IMR-90 (cell line): ENCODE measurements around the gene SPDYC. TPM values are rescaled to one million over a fixed set of nuclear protein-coding genes. Genes with fewer than 3 reads are reported as not detected.

ENCODE experiments used
- ATAC-seq: fragments of 200-7000 bp; cut with Tn5 transposase; 2 replicates; pipeline ENCODE4 v1.9.1; 2020; ENCODE audit warnings: low read depth, mild to moderate bottlenecking, moderate library complexity
- BruUV-seq: library from RNA; stranded (reverse); fragments of 400-500 nt; replicated peaks from 2 replicates; lab custom pipeline; 2021; lab: Mats Ljungman, UMichigan
- CTCF ChIA-PET: fragments of 300-600 bp; formaldehyde crosslinking; extraction: SDS; loops from one replicate; lab custom pipeline; 2021; ENCODE audit warnings: antibody characterized with exemption; lab: Yijun Ruan, JAX
- POLR2A ChIA-PET: fragments of 300-600 bp; sonication (Branson Sonifier 250); formaldehyde crosslinking; loops from one replicate; lab custom pipeline; 2022; ENCODE audit warnings: antibody characterized with exemption; ENCODE audit not compliant: unreplicated experiment; lab: Charles Lee
- DNase-seq: peaks from one replicate; pipeline ENCODE4 v3.0.0; 2013
- H2AFZ ChIP-seq: replicated peaks from 2 replicates; pipeline ENCODE3; 2013; ENCODE audit warnings: low read length, mild to moderate bottlenecking; ENCODE audit not compliant: poor library complexity
- H2AK5ac ChIP-seq: 2 replicates; pipeline ENCODE4 v1.6.1; 2013; ENCODE audit warnings: low read depth, low read length, inconsistent platforms
- H2AK9ac ChIP-seq: replicated peaks from 2 replicates; pipeline ENCODE3; 2013; ENCODE audit warnings: mild to moderate bottlenecking, low read depth, low read length, moderate library complexity; ENCODE audit not compliant: poor library complexity
- H2BK120ac ChIP-seq: 2 replicates; pipeline ENCODE4 v1.6.1; 2013; ENCODE audit warnings: low read depth, low read length, inconsistent platforms
- H2BK15ac ChIP-seq: 3 replicates; pipeline ENCODE4 v1.6.1; 2013; ENCODE audit warnings: low read depth, low read length, inconsistent platforms
- H2BK20ac ChIP-seq: 2 replicates; pipeline ENCODE4 v1.6.1; 2013; ENCODE audit warnings: low read depth, mild to moderate bottlenecking, inconsistent platforms, low read length, moderate library complexity
- H2BK5ac ChIP-seq: 2 replicates; pipeline ENCODE4 v1.6.1; 2013; ENCODE audit warnings: mild to moderate bottlenecking, low read depth, low read length, inconsistent platforms; ENCODE audit not compliant: poor library complexity, severe bottlenecking
- H3K14ac ChIP-seq: replicated peaks from 2 replicates; pipeline ENCODE4 v1.6.1; 2013; ENCODE audit warnings: low read depth, low read length, inconsistent platforms
- H3K18ac ChIP-seq: 2 replicates; pipeline ENCODE4 v1.6.1; 2013; ENCODE audit warnings: low read depth, low read length, control low read depth
- H3K23ac ChIP-seq: 2 replicates; pipeline ENCODE4 v1.6.1; 2013; ENCODE audit warnings: low read depth, low read length, inconsistent platforms
- H3K27ac ChIP-seq: 2 replicates; pipeline ENCODE4 v1.5.1; 2013; ENCODE audit warnings: mild to moderate bottlenecking, control low read depth, low read length; ENCODE audit not compliant: insufficient read depth
- H3K27me3 ChIP-seq: 2 replicates; pipeline ENCODE4 v1.6.1; 2013; ENCODE audit warnings: low read length; ENCODE audit not compliant: control insufficient read depth, insufficient read depth
- H3K36me3 ChIP-seq: 2 replicates; pipeline ENCODE4 v1.6.1; 2013; ENCODE audit warnings: low read length, mixed read lengths; ENCODE audit not compliant: control insufficient read depth, insufficient read depth
- H3K4ac ChIP-seq: 2 replicates; pipeline ENCODE4 v1.6.1; 2013; ENCODE audit warnings: low read depth, low read length, inconsistent platforms
- H3K4me1 ChIP-seq: 2 replicates; pipeline ENCODE4 v1.6.1; 2013; ENCODE audit warnings: low read length, mixed read lengths; ENCODE audit not compliant: control insufficient read depth, insufficient read depth
- H3K4me2 ChIP-seq: 2 replicates; pipeline ENCODE4 v1.6.1; 2013; ENCODE audit warnings: low read depth, mild to moderate bottlenecking, control low read depth, low read length, moderate library complexity
- H3K4me3 ChIP-seq: 2 replicates; pipeline ENCODE4 v1.5.1; 2013; ENCODE audit warnings: low read depth, mild to moderate bottlenecking, control low read depth, low read length, moderate library complexity; ENCODE audit not compliant: insufficient read depth
- H3K56ac ChIP-seq: 2 replicates; pipeline ENCODE4 v1.6.1; 2013; ENCODE audit warnings: low read length, inconsistent platforms; ENCODE audit not compliant: insufficient read depth; ENCODE audit errors: extremely low read depth
- H3K79me1 ChIP-seq, 2 experiments: 2 replicates each; pipeline ENCODE4 v1.6.1; 2013; ENCODE audit warnings: low read length in 2 of 2, inconsistent platforms in 1 of 2, low read depth in 1 of 2
- H3K9ac ChIP-seq: 2 replicates; pipeline ENCODE4 v1.6.1; 2013; ENCODE audit warnings: low read depth, low read length, control low read depth
- H3K9me1 ChIP-seq: 2 replicates; pipeline ENCODE4 v1.6.1; 2013; ENCODE audit warnings: low read length, inconsistent platforms; ENCODE audit not compliant: insufficient read depth
- H3K9me3 ChIP-seq: 2 replicates; pipeline ENCODE4 v1.6.1; 2013; ENCODE audit warnings: low read length; ENCODE audit not compliant: control insufficient read depth, insufficient read depth
- H4K20me1 ChIP-seq: 2 replicates; pipeline ENCODE4 v1.6.1; 2013; ENCODE audit warnings: low read length, inconsistent platforms; ENCODE audit not compliant: insufficient read depth
- H4K5ac ChIP-seq: 2 replicates; pipeline ENCODE4 v1.6.1; 2013; ENCODE audit warnings: mild to moderate bottlenecking, low read depth, low read length, control low read depth
- H4K8ac ChIP-seq, 2 experiments: 2 replicates each; pipeline ENCODE4 v1.6.1; 2013; ENCODE audit warnings: low read depth in 2 of 2, low read length in 2 of 2, control low read depth in 1 of 2, inconsistent platforms in 1 of 2
- H4K91ac ChIP-seq: 2 replicates; pipeline ENCODE4 v1.6.1; 2013; ENCODE audit warnings: low read depth, low read length, inconsistent platforms; ENCODE audit not compliant: insufficient read depth
- SMC3 ChIP-seq: fragments of 150-350 bp; IDR thresholded peaks from 2 replicates; pipeline ENCODE4 v1.6.1; 2016; ENCODE audit warnings: low read depth, mild to moderate bottlenecking, antibody characterized with exemption, low read length, moderate library complexity
- WGBS, 2 experiments: methylation state at CpG; one replicate each; pipeline versions ENCODE4 v1.1.5 to v1.1.7; 2013; ENCODE audit warnings: missing lambda C conversion rate in 2 of 2; ENCODE audit not compliant: insufficient read length in 1 of 2; ENCODE audit errors: extremely low coverage in 2 of 2; 5-methylcytosine and 5-hydroxymethylcytosine counted together
- dilution Hi-C: fragments of 300-500 bp; cut with HindIII; formaldehyde crosslinking; loops from one replicate; pipeline ENCODE4 v1.14.3; 2018; ENCODE audit warnings: low sequenced_read_pairs; ENCODE audit not compliant: unreplicated experiment
- in situ Hi-C: fragments of 300-500 bp; cut with MboI; formaldehyde crosslinking; loops from 3 replicates; pipeline ENCODE4 v1.14.3; 2019; ENCODE audit warnings: low sequenced_read_pairs, inconsistent platforms, mixed read lengths
- intact Hi-C: fragments of 100-400 bp; cut with micrococcal nuclease; formaldehyde crosslinking; loops from 2 replicates; pipeline ENCODE4 v1.10.0; 2022
- polyA plus RNA-seq, 3 experiments: library from polyadenylated mRNA; depleted of rRNA; stranded (reverse); fragments of >200 nt; gene quantifications; 2 replicates each; pipeline ENCODE4 v1.2.3, GENCODE V29; 2012; ENCODE audit warnings: low replicate concordance in 1 of 3
- total RNA-seq: library from RNA; depleted of rRNA; stranded (reverse); fragments of >200 nt; gene quantifications from 2 replicates; pipeline ENCODE4 v1.2.3, GENCODE V29; 2012

The SPDYC gene
- total and polyA plus RNA-seq, 2 of the 4 experiments (the other 2 are of a cell fraction) = not detected

DNA sequence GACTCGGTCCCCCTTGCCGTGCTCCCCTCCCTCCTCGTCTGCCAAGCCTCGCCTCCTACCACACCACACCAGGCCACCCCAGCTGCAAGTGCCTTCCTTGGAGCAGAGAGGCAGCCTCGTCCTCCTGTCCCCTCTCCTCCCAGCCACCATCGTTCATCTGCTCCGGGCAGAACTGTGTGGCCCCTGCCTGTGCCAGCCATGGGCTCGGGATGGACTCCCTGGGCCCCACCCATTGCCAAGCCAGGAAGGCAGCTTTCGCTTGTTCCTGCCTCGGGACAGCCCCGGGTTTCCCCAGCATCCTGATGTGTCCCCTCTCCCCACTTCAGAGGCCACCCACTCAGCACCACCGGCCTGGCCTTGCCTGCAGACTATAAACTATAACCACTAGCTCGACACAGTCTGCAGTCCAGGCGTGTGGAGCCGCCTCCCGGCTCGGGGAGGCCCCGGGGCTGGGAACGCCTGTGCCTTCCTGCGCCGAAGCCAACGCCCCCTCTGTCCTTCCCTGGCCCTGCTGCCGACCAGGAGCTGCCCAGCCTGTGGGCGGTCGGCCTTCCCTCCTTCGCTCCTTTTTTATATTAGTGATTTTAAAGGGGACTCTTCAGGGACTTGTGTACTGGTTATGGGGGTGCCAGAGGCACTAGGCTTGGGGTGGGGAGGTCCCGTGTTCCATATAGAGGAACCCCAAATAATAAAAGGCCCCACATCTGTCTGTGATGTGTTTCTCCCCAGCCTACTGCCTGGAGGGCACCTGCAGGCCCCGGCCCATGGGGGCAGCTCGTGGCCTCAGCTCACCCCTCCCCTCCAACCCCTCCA lies 41.5 kb downstream of the SPDYC start:
- TF ChIP-seq SMC3 = no peak
- no peak overlapping the region for H3K56ac ChIP-seq

More for the DNA sequence above, 41.5 kb downstream of the SPDYC start:
- no peak overlapping the region for H2AK5ac ChIP-seq
- H3K79me1 ChIP-seq = peaks cover 0 to 8% of the 10 kb centered on the region in 2 experiments; a peak in 1 of 4 replicates
- H4K8ac ChIP-seq = no peak overlapping the region
- H3K9me3 ChIP-seq = no peaks in the 10 kb centered on the region
- no peak for ATAC-seq
- no peak overlapping the region for H3K27ac ChIP-seq
- peaks cover 5% of the 10 kb centered on the region for H3K4me1 ChIP-seq
- 71% methylated on average over 13 of the region's 29 CpGs; no CpG with 5 or more reads in 1 of the 2 experiments for WGBS, 2 experiments
- no peak overlapping the region for H3K4me2 ChIP-seq
- no peaks in the 10 kb centered on the region for H3K27me3 ChIP-seq
- DNase-seq = no peak
- ChIA-PET CTCF (no interaction called here), POLR2A (no interaction called here)
- dilution Hi-C loops = no loop called here
- no peak overlapping the region for H3K4ac ChIP-seq
- in situ Hi-C loops = no loop called here
- peaks cover 4% of the 10 kb centered on the region; the same call in 1 of the 2 replicates for H3K9me1 ChIP-seq
- H4K91ac ChIP-seq = no peak overlapping the region
- H4K5ac ChIP-seq = no peak overlapping the region
- no peaks in the 10 kb centered on the region for H4K20me1 ChIP-seq
- H2BK120ac ChIP-seq = no peak overlapping the region
- no peak overlapping the region for H2BK20ac ChIP-seq
- no peak overlapping the region for H3K23ac ChIP-seq
- H2BK15ac ChIP-seq = no peak overlapping the region
- H3K4me3 ChIP-seq = no peak overlapping the region
- H2AFZ ChIP-seq = no peak overlapping the region
- BruUV-seq = TSS peak; percentile 97
- peak overlapping the region; percentile 5 for H2AK9ac ChIP-seq
- no peak overlapping the region for H3K14ac ChIP-seq
- no peak overlapping the region for H3K9ac ChIP-seq
- no peak overlapping the region for H2BK5ac ChIP-seq
- H3K36me3 ChIP-seq = peaks cover 44% of the 10 kb centered on the region
- intact Hi-C loops = no loop called here
- no peak overlapping the region for H3K18ac ChIP-seq
